Liver (tissue), 9 donors: ENCODE data around the gene RBMS3. TPM values are rescaled to one million over a fixed set of nuclear protein-coding genes. Genes with fewer than 3 reads are reported as not detected.

Source experiments
- DNase-seq: peaks from one replicate; pipeline ENCODE4 v3.0.0-alpha.2; 2017; ENCODE audit warnings: low spot score
- H3K27ac ChIP-seq, 2 donors: one replicate each; pipeline ENCODE4 v1.7.0; 2013; ENCODE audit warnings: inconsistent platforms in 2 of 2, low read length in 2 of 2, control low read depth in 1 of 2, low read depth in 1 of 2, mild to moderate bottlenecking in 1 of 2
- H3K27me3 ChIP-seq, 4 donors: one replicate each; pipeline versions ENCODE4 v1.6.1 to v1.7.0; 2013; ENCODE audit warnings: low read length in 3 of 4, inconsistent platforms in 1 of 4, mild to moderate bottlenecking in 1 of 4, moderate library complexity in 1 of 4; ENCODE audit not compliant: control insufficient read depth in 4 of 4, insufficient read depth in 4 of 4
- H3K36me3 ChIP-seq, 4 donors: one replicate each; pipeline versions ENCODE4 v1.6.1 to v1.7.0; 2013; ENCODE audit warnings: low read length in 3 of 4, mild to moderate bottlenecking in 3 of 4, low read depth in 1 of 4, moderate library complexity in 1 of 4; ENCODE audit not compliant: control insufficient read depth in 4 of 4, insufficient read depth in 3 of 4
- H3K4me1 ChIP-seq, 4 donors: one replicate each; pipeline versions ENCODE4 v1.6.1 to v1.7.0; 2013; ENCODE audit warnings: low read length in 3 of 4, mild to moderate bottlenecking in 3 of 4, moderate library complexity in 1 of 4; ENCODE audit not compliant: control insufficient read depth in 4 of 4, insufficient read depth in 4 of 4
- H3K4me3 ChIP-seq, 3 donors: one replicate each; pipeline versions ENCODE4 v1.6.1 to v1.7.0; 2013; ENCODE audit warnings: low read length in 3 of 3, control low read depth in 1 of 3, low read depth in 1 of 3, mild to moderate bottlenecking in 1 of 3
- H3K9ac ChIP-seq, 2 donors: one replicate each; pipeline ENCODE4 v1.7.0; 2013; ENCODE audit warnings: low read length in 2 of 2, mild to moderate bottlenecking in 2 of 2, moderate library complexity in 2 of 2, control low read depth in 1 of 2, low read depth in 1 of 2
- H3K9me3 ChIP-seq, 4 donors: one replicate each; pipeline versions ENCODE4 v1.6.1 to v1.7.0; 2013; ENCODE audit warnings: low read length in 3 of 4; ENCODE audit not compliant: control insufficient read depth in 4 of 4
- EGR1 ChIP-seq, 2 donors: IDR thresholded peaks; 2 replicates each; pipeline ENCODE4 v1.6.1; 2016 to 2018; ENCODE audit warnings: antibody characterized with exemption in 2 of 2, low read depth in 2 of 2
- FOXA1 ChIP-seq: IDR thresholded peaks from 2 replicates; pipeline ENCODE4 v1.6.1; 2016; ENCODE audit warnings: antibody characterized with exemption
- FOXA2 ChIP-seq: IDR thresholded peaks from 2 replicates; pipeline ENCODE4 v1.6.1; 2016; ENCODE audit warnings: antibody characterized with exemption
- GABPA ChIP-seq, 2 donors: IDR thresholded peaks in 1 of 2; conservative IDR thresholded peaks in 1 of 2; 2 replicates each; pipeline ENCODE4 v1.6.1; 2016; ENCODE audit warnings: antibody characterized with exemption in 2 of 2, mild to moderate bottlenecking in 1 of 2, moderate library complexity in 1 of 2
- HNF4A ChIP-seq, 2 donors: conservative IDR thresholded peaks; 2 replicates each; pipeline ENCODE4 v1.6.1; 2016; ENCODE audit warnings: antibody characterized with exemption in 2 of 2, mild to moderate bottlenecking in 2 of 2
- HNF4G ChIP-seq: IDR thresholded peaks from 2 replicates; pipeline ENCODE4 v1.6.1; 2016; ENCODE audit warnings: antibody characterized with exemption
- JUND ChIP-seq, 2 donors: IDR thresholded peaks; 2 replicates each; pipeline ENCODE4 v1.6.1; 2016; ENCODE audit warnings: antibody characterized with exemption in 2 of 2
- NR2F2 ChIP-seq: IDR thresholded peaks from 2 replicates; pipeline ENCODE4 v1.6.1; 2016; ENCODE audit warnings: antibody characterized with exemption
- RAD21 ChIP-seq, 2 donors: IDR thresholded peaks; 2 replicates each; pipeline ENCODE4 v1.6.1; 2016; ENCODE audit warnings: antibody characterized with exemption in 2 of 2, mild to moderate bottlenecking in 2 of 2
- RXRA ChIP-seq, 2 donors: IDR thresholded peaks; 2 replicates each; pipeline ENCODE4 v1.6.1; 2017 to 2018; ENCODE audit warnings: antibody characterized with exemption in 2 of 2, mild to moderate bottlenecking in 1 of 2
- SP1 ChIP-seq: IDR thresholded peaks from 2 replicates; pipeline ENCODE4 v1.6.1; 2018; ENCODE audit warnings: antibody characterized with exemption, mild to moderate bottlenecking
- TAF1 ChIP-seq: conservative IDR thresholded peaks from 2 replicates; pipeline ENCODE4 v1.6.1; 2016; ENCODE audit warnings: antibody characterized with exemption, mild to moderate bottlenecking
- YY1 ChIP-seq: IDR thresholded peaks from 2 replicates; pipeline ENCODE4 v1.6.1; 2016; ENCODE audit warnings: antibody characterized with exemption, mild to moderate bottlenecking
- WGBS: extraction: QIAGEN DNeasy Blood & Tissue Kit; methylation state at CpG from one replicate; pipeline ENCODE4 v1.1.7; 2013; 5-methylcytosine and 5-hydroxymethylcytosine counted together
- polyA plus RNA-seq, 2 donors: library from polyadenylated mRNA; stranded (reverse) in 1 of 2; unstranded in 1 of 2; fragments of 200-250 nt in 1 of 2; fragments of >200 nt in 1 of 2; fragmentation: Nextera tagmentation in 1 of 2; extraction: Ambion mirVana in 1 of 2; gene quantifications; one replicate each; pipeline versions ENCODE4 v1.2.1 to v1.2.3, GENCODE V29; 2013 to 2015
- total RNA-seq, 2 donors: library from RNA; depleted of rRNA; stranded (reverse); fragments of >200 nt; gene quantifications; one replicate each; pipeline ENCODE4 v1.2.3, GENCODE V29; 2014
- TF ChIP-seq, protein P1 (sequence below): IDR thresholded peaks from 2 replicates; pipeline ENCODE4 v1.6.1; 2016; ENCODE audit warnings: antibody characterized with exemption, mild to moderate bottlenecking
- TF ChIP-seq, protein P2 (sequence below): IDR thresholded peaks from 2 replicates; pipeline ENCODE4 v1.6.1; 2016; ENCODE audit warnings: antibody characterized with exemption
- TF ChIP-seq, protein P3 (sequence below): IDR thresholded peaks from 2 replicates; pipeline ENCODE4 v1.6.1; 2016; ENCODE audit warnings: antibody characterized with exemption
- TF ChIP-seq, protein P4 (sequence below): IDR thresholded peaks from 2 replicates; pipeline ENCODE4 v1.6.1; 2016; ENCODE audit warnings: antibody characterized with exemption
- donor health status: healthy.
- donor health status: healthy.
- donor health status: healthy.
- donor health status: healthy.
- donor health status: healthy.

Gene RBMS3
- total and polyA plus RNA-seq, 4 donors: 1.2 to 14.9 (median 9.3) TPM

GRCh38 chr3:29829340-29829739 lies 548.5 kb downstream of the RBMS3 start:
- H3K36me3 ChIP-seq: no peaks in the 10 kb centered on the region
- H3K27me3 ChIP-seq: no peaks in the 10 kb centered on the region
- H3K4me1 ChIP-seq: no peaks in the 10 kb centered on the region
- no peak overlapping the region for H3K4me3 ChIP-seq
- peaks cover 0 to 2% (median 0%) of the 10 kb centered on the region in 4 donors for H3K9me3 ChIP-seq
- no peak overlapping the region for H3K9ac ChIP-seq
- DNase-seq: no peak
- WGBS: 83% methylated on average over 3 of the region's 3 CpGs
- TF ChIP-seq, protein P1, sequence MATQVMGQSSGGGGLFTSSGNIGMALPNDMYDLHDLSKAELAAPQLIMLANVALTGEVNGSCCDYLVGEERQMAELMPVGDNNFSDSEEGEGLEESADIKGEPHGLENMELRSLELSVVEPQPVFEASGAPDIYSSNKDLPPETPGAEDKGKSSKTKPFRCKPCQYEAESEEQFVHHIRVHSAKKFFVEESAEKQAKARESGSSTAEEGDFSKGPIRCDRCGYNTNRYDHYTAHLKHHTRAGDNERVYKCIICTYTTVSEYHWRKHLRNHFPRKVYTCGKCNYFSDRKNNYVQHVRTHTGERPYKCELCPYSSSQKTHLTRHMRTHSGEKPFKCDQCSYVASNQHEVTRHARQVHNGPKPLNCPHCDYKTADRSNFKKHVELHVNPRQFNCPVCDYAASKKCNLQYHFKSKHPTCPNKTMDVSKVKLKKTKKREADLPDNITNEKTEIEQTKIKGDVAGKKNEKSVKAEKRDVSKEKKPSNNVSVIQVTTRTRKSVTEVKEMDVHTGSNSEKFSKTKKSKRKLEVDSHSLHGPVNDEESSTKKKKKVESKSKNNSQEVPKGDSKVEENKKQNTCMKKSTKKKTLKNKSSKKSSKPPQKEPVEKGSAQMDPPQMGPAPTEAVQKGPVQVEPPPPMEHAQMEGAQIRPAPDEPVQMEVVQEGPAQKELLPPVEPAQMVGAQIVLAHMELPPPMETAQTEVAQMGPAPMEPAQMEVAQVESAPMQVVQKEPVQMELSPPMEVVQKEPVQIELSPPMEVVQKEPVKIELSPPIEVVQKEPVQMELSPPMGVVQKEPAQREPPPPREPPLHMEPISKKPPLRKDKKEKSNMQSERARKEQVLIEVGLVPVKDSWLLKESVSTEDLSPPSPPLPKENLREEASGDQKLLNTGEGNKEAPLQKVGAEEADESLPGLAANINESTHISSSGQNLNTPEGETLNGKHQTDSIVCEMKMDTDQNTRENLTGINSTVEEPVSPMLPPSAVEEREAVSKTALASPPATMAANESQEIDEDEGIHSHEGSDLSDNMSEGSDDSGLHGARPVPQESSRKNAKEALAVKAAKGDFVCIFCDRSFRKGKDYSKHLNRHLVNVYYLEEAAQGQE: no peak
- TF ChIP-seq TAF1: no peak
- no peak for TF ChIP-seq NR2F2
- no peak for TF ChIP-seq HNF4G
- no peak for TF ChIP-seq EGR1 (IDR thresholded peaks at IDR 0.05; ENCODE audit: low read depth in 2 of 2)
- TF ChIP-seq, protein P2, sequence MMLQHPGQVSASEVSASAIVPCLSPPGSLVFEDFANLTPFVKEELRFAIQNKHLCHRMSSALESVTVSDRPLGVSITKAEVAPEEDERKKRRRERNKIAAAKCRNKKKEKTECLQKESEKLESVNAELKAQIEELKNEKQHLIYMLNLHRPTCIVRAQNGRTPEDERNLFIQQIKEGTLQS: no peak
- no peak for TF ChIP-seq RXRA (IDR thresholded peaks at IDR 0.05)
- no peak for TF ChIP-seq FOXA2
- TF ChIP-seq HNF4A (conservative IDR thresholded peaks at IDR 0.05): no peak
- TF ChIP-seq FOXA1: no peak
- no peak for TF ChIP-seq YY1
- no peak overlapping the region for H3K27ac ChIP-seq

GRCh38 chr3:29850641-29851040 lies 569.8 kb downstream of the RBMS3 start:
- WGBS: 48% methylated on average over 2 of the region's 2 CpGs
- no peak overlapping the region for H3K9ac ChIP-seq
- TF ChIP-seq YY1 (no peak), JUND (IDR thresholded peaks at IDR 0.05) (no peak), HNF4G (no peak)
- H3K27ac ChIP-seq: no peak overlapping the region
- no peak for DNase-seq
- H3K27me3 ChIP-seq: no peaks in the 10 kb centered on the region
- no peaks in the 10 kb centered on the region for H3K4me1 ChIP-seq
- H3K36me3 ChIP-seq: no peaks in the 10 kb centered on the region
- H3K4me3 ChIP-seq: no peak overlapping the region
- H3K9me3 ChIP-seq: no peaks in the 10 kb centered on the region

DNA sequence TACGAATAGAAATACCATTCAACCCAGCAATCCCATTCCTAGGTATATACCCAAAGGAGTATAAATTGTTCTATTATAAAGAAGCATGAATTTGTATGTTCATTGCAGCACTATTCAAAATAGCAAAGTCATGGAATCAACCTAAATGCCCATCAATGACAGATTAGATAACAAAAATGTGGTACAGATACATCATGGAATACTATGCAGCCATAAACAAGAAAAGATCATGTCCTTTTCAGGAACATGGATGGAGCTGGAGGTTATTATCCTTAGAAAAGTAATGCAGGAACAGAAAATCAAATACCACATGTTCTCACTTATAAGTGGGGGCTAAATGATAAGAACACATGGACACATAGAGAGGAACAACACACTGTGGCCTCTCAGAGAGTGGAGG lies 571.9 kb downstream of the RBMS3 start:
- H3K4me3 ChIP-seq: no peak overlapping the region
- H3K4me1 ChIP-seq: no peaks in the 10 kb centered on the region
- H3K27me3 ChIP-seq: no peaks in the 10 kb centered on the region
- H3K9me3 ChIP-seq: no peaks in the 10 kb centered on the region
- no peak for DNase-seq
- H3K27ac ChIP-seq: no peak overlapping the region
- H3K36me3 ChIP-seq: no peaks in the 10 kb centered on the region
- no peak overlapping the region for H3K9ac ChIP-seq
- WGBS: 44% methylated on average over 1 of the region's 1 CpG
- TF ChIP-seq, protein P1: no peak
- TF ChIP-seq FOXA2 (no peak), JUND (IDR thresholded peaks at IDR 0.05) (no peak), RXRA (IDR thresholded peaks at IDR 0.05) (no peak), EGR1 (IDR thresholded peaks at IDR 0.05; ENCODE audit: low read depth in 2 of 2) (no peak), HNF4G (no peak), GABPA (IDR thresholded peaks at IDR 0.05 in 1 of 2, conservative IDR thresholded peaks at IDR 0.05 in 1 of 2) (no peak), TAF1 (no peak), HNF4A (conservative IDR thresholded peaks at IDR 0.05) (no peak), RAD21 (IDR thresholded peaks at IDR 0.05) (no peak), SP1 (no peak)
- TF ChIP-seq, protein P3, sequence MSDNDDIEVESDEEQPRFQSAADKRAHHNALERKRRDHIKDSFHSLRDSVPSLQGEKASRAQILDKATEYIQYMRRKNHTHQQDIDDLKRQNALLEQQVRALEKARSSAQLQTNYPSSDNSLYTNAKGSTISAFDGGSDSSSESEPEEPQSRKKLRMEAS: no peak
- TF ChIP-seq, protein P2: no peak
- TF ChIP-seq, protein P4, sequence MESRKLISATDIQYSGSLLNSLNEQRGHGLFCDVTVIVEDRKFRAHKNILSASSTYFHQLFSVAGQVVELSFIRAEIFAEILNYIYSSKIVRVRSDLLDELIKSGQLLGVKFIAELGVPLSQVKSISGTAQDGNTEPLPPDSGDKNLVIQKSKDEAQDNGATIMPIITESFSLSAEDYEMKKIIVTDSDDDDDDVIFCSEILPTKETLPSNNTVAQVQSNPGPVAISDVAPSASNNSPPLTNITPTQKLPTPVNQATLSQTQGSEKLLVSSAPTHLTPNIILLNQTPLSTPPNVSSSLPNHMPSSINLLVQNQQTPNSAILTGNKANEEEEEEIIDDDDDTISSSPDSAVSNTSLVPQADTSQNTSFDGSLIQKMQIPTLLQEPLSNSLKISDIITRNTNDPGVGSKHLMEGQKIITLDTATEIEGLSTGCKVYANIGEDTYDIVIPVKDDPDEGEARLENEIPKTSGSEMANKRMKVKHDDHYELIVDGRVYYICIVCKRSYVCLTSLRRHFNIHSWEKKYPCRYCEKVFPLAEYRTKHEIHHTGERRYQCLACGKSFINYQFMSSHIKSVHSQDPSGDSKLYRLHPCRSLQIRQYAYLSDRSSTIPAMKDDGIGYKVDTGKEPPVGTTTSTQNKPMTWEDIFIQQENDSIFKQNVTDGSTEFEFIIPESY: no peak
